GM12878 (cell line): Measurements from ENCODE around the gene THUMPD2. TPM values are rescaled to one million over a fixed set of nuclear protein-coding genes. Genes with fewer than 3 reads are reported as not detected.

ENCODE experiments used
- ATAC-seq: fragments of 200-7000 bp; cut with Tn5 transposase; 3 replicates; pipeline ENCODE4 v1.9.1; 2020; ENCODE audit warnings: mild to moderate bottlenecking, moderate library complexity
- BruUV-seq: library from RNA; stranded (reverse); fragments of 400-500 nt; replicated peaks from 2 replicates; lab custom pipeline; 2021; lab: Mats Ljungman, UMichigan
- CTCF ChIA-PET: fragments of 300-600 bp; sonication (Branson Sonifier 250); formaldehyde crosslinking; extraction: SDS; loops from one replicate; lab custom pipeline; 2021; ENCODE audit warnings: inconsistent platforms; lab: Yijun Ruan, JAX
- POLR2A ChIA-PET: fragments of 350-600 bp; formaldehyde crosslinking; extraction: SDS; loops from one replicate; lab custom pipeline; 2021; ENCODE audit warnings: inconsistent platforms; lab: Charles Lee
- RAD21 ChIA-PET: fragments of 300-600 bp; sonication (Branson Sonifier 250); formaldehyde crosslinking; loops from one replicate; lab custom pipeline; 2023; ENCODE audit warnings: antibody characterized with exemption; ENCODE audit not compliant: unreplicated experiment; lab: Charles Lee
- SMC1A ChIA-PET: fragments of 300-600 bp; sonication (Branson Sonifier 250); formaldehyde crosslinking; loops from one replicate; lab custom pipeline; 2023; ENCODE audit not compliant: unreplicated experiment, uncharacterized antibody; lab: Charles Lee
- DNase-seq: peaks from one replicate; pipeline ENCODE4 v3.0.0-alpha.2; 2011; ENCODE audit warnings: low read depth, low spot score
- FAIRE-seq: peaks from 3 replicates; lab custom pipeline; 2011; peaks lifted over from hg19 to GRCh38; lab: Jason Lieb, UNC
- H2AFZ ChIP-seq: 2 replicates; pipeline ENCODE4 v1.6.0; 2011; ENCODE audit warnings: low read depth, low read length, control low read depth; ENCODE audit not compliant: control insufficient read depth
- H3K27ac ChIP-seq: 2 replicates; pipeline ENCODE4 v1.5.1; 2011; ENCODE audit warnings: control low read depth; ENCODE audit not compliant: control insufficient read depth, insufficient read depth
- H3K27me3 ChIP-seq, 2 experiments: replicated peaks in 1 of 2; 2 replicates each; pipeline versions ENCODE4 v1.6.0 to v1.6.1; 2011; ENCODE audit warnings: low read length in 1 of 2; ENCODE audit not compliant: control insufficient read depth in 2 of 2, insufficient read depth in 2 of 2
- H3K36me3 ChIP-seq, 2 experiments: 2 replicates each; pipeline ENCODE4 v1.5.1; 2011; ENCODE audit warnings: low read length in 1 of 2; ENCODE audit not compliant: control insufficient read depth in 2 of 2, insufficient read depth in 2 of 2
- H3K4me1 ChIP-seq: 2 replicates; pipeline ENCODE4 v1.6.1; 2011; ENCODE audit warnings: mild to moderate bottlenecking, low read length, moderate library complexity, mixed read lengths; ENCODE audit not compliant: control insufficient read depth, insufficient read depth
- H3K4me2 ChIP-seq: 2 replicates; pipeline ENCODE4 v1.6.0; 2011; ENCODE audit warnings: control low read depth; ENCODE audit not compliant: control insufficient read depth, insufficient read depth
- H3K4me3 ChIP-seq: fragments of 200-600 bp; sonication (generic); 2 replicates; pipeline ENCODE4 v1.5.1; 2016
- H3K79me2 ChIP-seq: 2 replicates; pipeline ENCODE4 v1.6.0; 2011; ENCODE audit warnings: low read length; ENCODE audit not compliant: control insufficient read depth, insufficient read depth
- H3K9ac ChIP-seq: 2 replicates; pipeline ENCODE4 v1.8.0; 2011; ENCODE audit warnings: low read length, control low read depth, mixed read lengths; ENCODE audit not compliant: control insufficient read depth, insufficient read depth
- H3K9me3 ChIP-seq: replicated peaks from 3 replicates; pipeline ENCODE4 v1.5.1; 2011; ENCODE audit warnings: mild to moderate bottlenecking, low read length; ENCODE audit not compliant: control insufficient read depth, insufficient read depth
- H4K20me1 ChIP-seq: 2 replicates; pipeline ENCODE4 v1.6.0; 2011; ENCODE audit not compliant: control insufficient read depth, insufficient read depth
- CBX3 ChIP-seq: fragments of 200-600 bp; sonication (generic); IDR thresholded peaks from 2 replicates; pipeline ENCODE4 v1.6.1; 2016; ENCODE audit warnings: low read depth, borderline replicate concordance
- ELK1 ChIP-seq: IDR thresholded peaks from 2 replicates; pipeline ENCODE4 v1.6.1; 2012; ENCODE audit warnings: low read depth, low read length, improper control_type of control experiment
- PRDM15 ChIP-seq: fragments of 450-650 bp; formaldehyde crosslinking; IDR thresholded peaks from 2 replicates; pipeline ENCODE4 v1.4.0; 2020; ENCODE audit warnings: mild to moderate bottlenecking, moderate library complexity
- RELA ChIP-seq: fragments of 450-650 bp; IDR thresholded peaks from 2 replicates; pipeline ENCODE4 v1.8.0; 2014; ENCODE audit warnings: borderline replicate concordance; ENCODE audit not compliant: partially characterized antibody
- RELB ChIP-seq: fragments of 450-650 bp; IDR thresholded peaks from 2 replicates; pipeline ENCODE4 v1.6.1; 2017; ENCODE audit warnings: low read depth, mild to moderate bottlenecking, moderate library complexity
- SP1 ChIP-seq: IDR thresholded peaks from one replicate; pipeline ENCODE4 v1.6.1; 2011; ENCODE audit warnings: low read depth, low read length
- SUPT20H ChIP-seq: IDR thresholded peaks from 2 replicates; pipeline ENCODE4 v1.6.1; 2011; ENCODE audit warnings: low read depth, mild to moderate bottlenecking, low read length, moderate library complexity, borderline replicate concordance; ENCODE audit not compliant: control insufficient read depth
- USF1 ChIP-seq: IDR thresholded peaks from 2 replicates; pipeline ENCODE4 v1.6.1; 2011; ENCODE audit warnings: borderline replicate concordance, low read depth, mild to moderate bottlenecking, moderate library complexity, mixed read lengths, low read length; ENCODE audit not compliant: insufficient read depth; ENCODE audit errors: extremely low read length
- WRNIP1 ChIP-seq: IDR thresholded peaks from 2 replicates; pipeline ENCODE4 v1.6.1; 2011; ENCODE audit warnings: low read depth, low read length, improper control_type of control experiment, borderline replicate concordance
- YBX1 ChIP-seq: fragments of 450-650 bp; IDR thresholded peaks from 2 replicates; pipeline ENCODE4 v1.6.1; 2016; ENCODE audit warnings: antibody characterized with exemption
- WGBS: methylation state at CpG from one replicate; pipeline ENCODE4 v1.1.6; 2016; ENCODE audit warnings: low lambda C conversion rate; ENCODE audit not compliant: insufficient replicate concordance, insufficient coverage; ENCODE audit errors: missing lambda C conversion rate; 5-methylcytosine and 5-hydroxymethylcytosine counted together
- in situ Hi-C: fragments of 300-500 bp; cut with MboI; formaldehyde crosslinking; loops from 9 replicates; pipeline ENCODE4 v1.14.3; 2018; ENCODE audit warnings: mixed read lengths
- intact Hi-C: fragments of 100-400 bp; cut with micrococcal nuclease; formaldehyde crosslinking; loops from one replicate; pipeline ENCODE4 v1.14.2; 2022; ENCODE audit not compliant: unreplicated experiment
- polyA plus RNA-seq, 11 experiments: library from polyadenylated mRNA; depleted of rRNA in 4 of 11; unstranded in 6 of 11; stranded (reverse) in 5 of 11; fragments of >200 nt; fragmentation: Nextera tagmentation in 4 of 11; fragmentation: Illumina TruSeq in 1 of 11; extraction: Ambion mirVana in 4 of 11; extraction: Trizol in 1 of 11; gene quantifications; 1 replicate in 1 of 11; 2 replicates in 10 of 11; pipeline versions ENCODE4 v1.2.1 to v1.2.3, GENCODE V29; 2011 to 2016; ENCODE audit warnings: inconsistent platforms in 2 of 11, missing spikeins in 2 of 11, low read depth in 1 of 11
- total RNA-seq, 4 experiments: library from RNA; depleted of rRNA in 3 of 4; stranded (reverse); fragments of >200 nt in 3 of 4; fragmentation: Illumina TruSeq in 1 of 4; extraction: Trizol in 1 of 4; gene quantifications; 2 replicates each; pipeline versions ENCODE4 v1.2.1 to v1.2.3, GENCODE V29; 2013 to 2021

Gene THUMPD2
- total and polyA plus RNA-seq, 10 of the 15 experiments (the other 5 are each of a cell fraction or from before 2014, with no cell fraction given), result 6.7 to 19.7 (median 13.8) TPM

- H2AFZ ChIP-seq, result no peak overlapping the region
- no peak for FAIRE-seq
- ChIA-PET SMC1A (no interaction called here), POLR2A (no interaction called here), CTCF (no interaction called here), RAD21 (no interaction called here)
- in situ Hi-C loops (no loop called here), intact Hi-C loops (no loop called here)
- no peak for TF ChIP-seq PRDM15 (CRISPR knock-in tag)
- H3K4me2 ChIP-seq, result no peak overlapping the region
- WGBS, result 28% methylated on average over 8 of the region's 8 CpGs
- H3K9me3 ChIP-seq, result no peaks in the 10 kb centered on the region
- H3K4me3 ChIP-seq, result no peak overlapping the region
- no peaks in the 10 kb centered on the region for H3K79me2 ChIP-seq
- DNase-seq, result no peak
- no TSS peak for BruUV-seq
- no peaks in the 10 kb centered on the region for H4K20me1 ChIP-seq
- no peaks in the 10 kb centered on the region for H3K27me3 ChIP-seq
- no peak for ATAC-seq
- H3K27ac ChIP-seq, result no peak overlapping the region
- no peaks in the 10 kb centered on the region for H3K36me3 ChIP-seq
- no peak overlapping the region for H3K9ac ChIP-seq
- H3K4me1 ChIP-seq, result no peaks in the 10 kb centered on the region
These were observed 37.8 kb upstream of the THUMPD2 start for GRCh38 chr2:39816845-39817244.

- 69% methylated on average over 3 of the region's 3 CpGs for WGBS
- intact Hi-C loops, result no loop called here
- ATAC-seq, result no peak
- TF ChIP-seq ELK1 (no peak), SUPT20H (no peak), RELB (no peak), WRNIP1 (no peak), CBX3 (no peak), RELA (no peak), USF1 (no peak), YBX1 (no peak), SP1 (no peak)
These were observed 37.4 kb upstream of the THUMPD2 start for GRCh38 chr2:39816428-39816827.

More at GRCh38 chr2:39816428-39816827, 37.4 kb upstream of the THUMPD2 start:
- H2AFZ ChIP-seq, result no peak overlapping the region
- H3K4me1 ChIP-seq, result no peaks in the 10 kb centered on the region
- no peaks in the 10 kb centered on the region for H3K27me3 ChIP-seq
- no peaks in the 10 kb centered on the region for H3K9me3 ChIP-seq
- no peak overlapping the region for H3K9ac ChIP-seq
- no TSS peak for BruUV-seq
- SMC1A ChIA-PET, result no interaction called here
- DNase-seq (no peak), FAIRE-seq (no peak)
- H3K27ac ChIP-seq, result no peak overlapping the region
- no peak overlapping the region for H3K4me2 ChIP-seq
- H3K4me3 ChIP-seq, result no peak overlapping the region
- RAD21 ChIA-PET, result no interaction called here
- H3K79me2 ChIP-seq, result no peaks in the 10 kb centered on the region
- H3K36me3 ChIP-seq, result no peaks in the 10 kb centered on the region
- POLR2A ChIA-PET, result no interaction called here
- CTCF ChIA-PET, result no interaction called here
- in situ Hi-C loops, result no loop called here
- H4K20me1 ChIP-seq, result no peaks in the 10 kb centered on the region
